Measurements from ENCODE around the gene SERPINB8. TPM values are rescaled to one million over a fixed set of nuclear protein-coding genes. Genes with fewer than 3 reads are reported as not detected.

SERPINB8 gene
- total and polyA plus RNA-seq, 4 donors = 5.7 to 29.6 (median 19.1) TPM

DNA sequence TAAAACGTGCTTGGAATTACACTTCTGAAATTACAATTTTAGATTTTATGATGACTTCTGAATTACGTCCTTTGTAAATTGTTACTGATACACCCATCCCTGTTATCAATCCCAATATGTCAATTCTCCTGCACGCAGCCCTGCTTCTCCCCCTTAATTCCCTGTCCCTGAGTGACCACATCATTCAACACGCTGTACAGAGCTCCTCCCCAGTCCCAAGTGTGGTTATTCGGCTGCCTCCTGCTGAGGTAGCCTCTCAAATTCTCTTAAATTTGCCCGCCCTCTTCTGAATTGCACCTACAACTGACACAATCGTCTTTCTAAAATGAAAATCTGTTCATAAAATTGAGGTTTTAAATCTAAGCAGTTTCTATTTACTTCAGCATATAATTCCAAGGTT, 10.1 kb downstream of the SERPINB8 start:
- no peaks in the 10 kb centered on the region for H3K9me3 ChIP-seq (ENCODE audit: control insufficient read depth in 4 of 4, insufficient read depth in 3 of 4, low read length in 3 of 4)
- WGBS, 2 donors = 68 to 75% methylated on average over 7 of the region's 7 CpGs
- TF ChIP-seq, protein P1, sequence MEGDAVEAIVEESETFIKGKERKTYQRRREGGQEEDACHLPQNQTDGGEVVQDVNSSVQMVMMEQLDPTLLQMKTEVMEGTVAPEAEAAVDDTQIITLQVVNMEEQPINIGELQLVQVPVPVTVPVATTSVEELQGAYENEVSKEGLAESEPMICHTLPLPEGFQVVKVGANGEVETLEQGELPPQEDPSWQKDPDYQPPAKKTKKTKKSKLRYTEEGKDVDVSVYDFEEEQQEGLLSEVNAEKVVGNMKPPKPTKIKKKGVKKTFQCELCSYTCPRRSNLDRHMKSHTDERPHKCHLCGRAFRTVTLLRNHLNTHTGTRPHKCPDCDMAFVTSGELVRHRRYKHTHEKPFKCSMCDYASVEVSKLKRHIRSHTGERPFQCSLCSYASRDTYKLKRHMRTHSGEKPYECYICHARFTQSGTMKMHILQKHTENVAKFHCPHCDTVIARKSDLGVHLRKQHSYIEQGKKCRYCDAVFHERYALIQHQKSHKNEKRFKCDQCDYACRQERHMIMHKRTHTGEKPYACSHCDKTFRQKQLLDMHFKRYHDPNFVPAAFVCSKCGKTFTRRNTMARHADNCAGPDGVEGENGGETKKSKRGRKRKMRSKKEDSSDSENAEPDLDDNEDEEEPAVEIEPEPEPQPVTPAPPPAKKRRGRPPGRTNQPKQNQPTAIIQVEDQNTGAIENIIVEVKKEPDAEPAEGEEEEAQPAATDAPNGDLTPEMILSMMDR (IDR thresholded peaks at IDR 0.05; ENCODE audit: control extremely low read depth, extremely low read depth) = no peak
- no peak for DNase-seq
- no peak overlapping the region for H3K9ac ChIP-seq (ENCODE audit: insufficient read depth in 1 of 2, low read length in 2 of 2)
- peaks cover 0 to 23% (median 11%) of the 10 kb centered on the region in 4 donors for H3K36me3 ChIP-seq (ENCODE audit: control insufficient read depth in 4 of 4, insufficient read depth in 4 of 4, low read length in 4 of 4)
- H3K27me3 ChIP-seq (ENCODE audit: control insufficient read depth in 3 of 3, insufficient read depth in 3 of 3, low read length in 2 of 3) = no peaks in the 10 kb centered on the region
- peak overlapping the region in 1 of 2 donors; percentile 76 for H3K27ac ChIP-seq (ENCODE audit: low read depth in 1 of 2, low read length in 1 of 2)
- no peak overlapping the region for H3K4me3 ChIP-seq
- no peak for ATAC-seq (ENCODE audit: insufficient read depth, low FRiP score)
- peaks cover 0 to 5% (median 0%) of the 10 kb centered on the region in 5 donors for H3K4me1 ChIP-seq (ENCODE audit: control insufficient read depth in 5 of 5, insufficient read depth in 5 of 5, low read length in 5 of 5)

DNA sequence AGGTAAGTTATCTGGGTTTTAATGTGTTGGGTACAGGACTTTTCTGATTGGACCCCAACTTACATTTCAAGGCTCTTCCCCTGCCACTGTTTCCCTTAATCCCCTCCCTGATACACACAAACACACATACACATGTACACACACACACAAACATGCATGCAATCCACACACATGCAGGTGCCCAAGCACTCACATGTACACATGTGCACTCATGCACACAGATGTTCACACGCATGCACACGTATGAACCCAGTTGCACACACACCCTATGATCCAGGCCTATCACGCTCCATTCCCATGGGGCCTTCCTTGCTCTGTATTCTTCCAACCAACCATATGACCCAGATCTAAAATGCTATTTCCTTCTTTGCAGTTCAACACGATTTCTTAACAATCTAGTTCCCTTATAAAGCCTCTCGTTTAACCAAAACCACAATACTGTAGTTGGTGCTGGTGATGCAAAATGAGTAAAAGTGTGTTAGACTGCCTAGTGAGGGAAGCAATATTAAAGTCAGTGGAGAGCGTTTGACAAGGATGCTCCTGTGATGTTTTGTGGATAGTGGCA, 11.1 kb downstream of the SERPINB8 start:
- no peak for ATAC-seq (ENCODE audit: insufficient read depth, low FRiP score)
- WGBS, 2 donors = 39 to 74% methylated on average over 6 of the region's 6 CpGs
- peak overlapping the region in 1 of 2 donors; percentile 45 for H3K27ac ChIP-seq (ENCODE audit: low read depth in 1 of 2, low read length in 1 of 2)

DNA sequence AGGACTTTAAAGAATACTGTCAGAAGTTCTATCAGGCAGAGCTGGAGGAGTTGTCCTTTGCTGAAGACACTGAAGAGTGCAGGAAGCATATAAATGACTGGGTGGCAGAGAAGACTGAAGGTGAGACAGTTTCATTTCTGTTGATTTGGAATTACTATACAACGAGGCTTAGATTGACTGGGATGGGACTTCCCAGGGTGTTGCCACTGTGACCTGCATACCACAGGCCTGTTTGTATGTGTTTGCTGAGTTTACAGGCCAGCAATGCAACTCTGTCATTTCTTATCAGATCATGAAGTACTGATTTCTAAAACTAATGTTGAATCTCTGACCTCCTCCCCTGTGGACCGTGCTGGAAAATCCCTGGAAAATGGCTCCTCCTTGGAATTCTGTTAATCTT, 11.8 kb downstream of the SERPINB8 start:
- H3K27ac ChIP-seq (ENCODE audit: low read depth in 1 of 2, low read length in 1 of 2) = no peak overlapping the region
- no peak for ATAC-seq (ENCODE audit: insufficient read depth, low FRiP score)
- no peak overlapping the region for H3K9ac ChIP-seq (ENCODE audit: insufficient read depth in 1 of 2, low read length in 2 of 2)
- peaks cover 0 to 5% (median 0%) of the 10 kb centered on the region in 5 donors for H3K4me1 ChIP-seq (ENCODE audit: control insufficient read depth in 5 of 5, insufficient read depth in 5 of 5, low read length in 5 of 5)
- no peaks in the 10 kb centered on the region for H3K9me3 ChIP-seq (ENCODE audit: control insufficient read depth in 4 of 4, insufficient read depth in 3 of 4, low read length in 3 of 4)
- 49 to 65% methylated on average over 2 of the region's 2 CpGs for WGBS, 2 donors
- TF ChIP-seq, protein P1 (IDR thresholded peaks at IDR 0.05; ENCODE audit: control extremely low read depth, extremely low read depth) = no peak
- DNase-seq = no peak
- H3K4me3 ChIP-seq = no peak overlapping the region
- peaks cover 0 to 31% (median 13%) of the 10 kb centered on the region in 4 donors for H3K36me3 ChIP-seq (ENCODE audit: control insufficient read depth in 4 of 4, insufficient read depth in 4 of 4, low read length in 4 of 4)
- no peaks in the 10 kb centered on the region for H3K27me3 ChIP-seq (ENCODE audit: control insufficient read depth in 3 of 3, insufficient read depth in 3 of 3, low read length in 2 of 3)

More for the DNA sequence above, 11.1 kb downstream of the SERPINB8 start:
- Histone ChIP-seq H3K36me3 (ENCODE audit: control insufficient read depth in 4 of 4, insufficient read depth in 4 of 4, low read length in 4 of 4) (peaks cover 0 to 29% (median 13%) of the 10 kb centered on the region in 4 donors), H3K4me3 (no peak overlapping the region), H3K27me3 (ENCODE audit: control insufficient read depth in 3 of 3, insufficient read depth in 3 of 3, low read length in 2 of 3) (no peaks in the 10 kb centered on the region), H3K9me3 (ENCODE audit: control insufficient read depth in 4 of 4, insufficient read depth in 3 of 4, low read length in 3 of 4) (no peaks in the 10 kb centered on the region), H3K9ac (ENCODE audit: insufficient read depth in 1 of 2, low read length in 2 of 2) (no peak overlapping the region), H3K4me1 (ENCODE audit: control insufficient read depth in 5 of 5, insufficient read depth in 5 of 5, low read length in 5 of 5) (peaks cover 0 to 5% (median 0%) of the 10 kb centered on the region in 5 donors)
- TF ChIP-seq, protein P1 (IDR thresholded peaks at IDR 0.05; ENCODE audit: control extremely low read depth, extremely low read depth) = no peak
- DNase-seq = no peak

DNA sequence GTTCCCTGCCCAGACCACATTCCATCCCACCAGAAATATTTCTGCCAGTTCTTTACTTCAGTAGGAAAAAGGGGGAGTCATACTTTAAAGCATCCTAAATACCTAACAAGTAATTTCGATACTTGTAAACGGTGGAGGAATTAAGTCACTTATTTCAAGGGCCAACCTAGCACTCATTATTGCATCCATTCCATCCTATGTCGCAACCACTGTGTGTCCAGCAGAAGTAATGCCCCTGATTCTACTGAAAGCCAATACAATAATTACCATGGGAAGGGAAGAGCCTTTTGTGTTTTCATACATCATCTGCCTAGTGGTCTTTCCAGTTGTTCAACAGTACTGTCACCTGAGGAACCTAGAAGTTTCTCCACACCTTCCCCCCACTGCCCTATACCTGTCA, 12.5 kb downstream of the SERPINB8 start:
- H3K4me3 ChIP-seq = no peak overlapping the region
- H3K4me1 ChIP-seq (ENCODE audit: control insufficient read depth in 5 of 5, insufficient read depth in 5 of 5, low read length in 5 of 5) = peaks cover 0 to 5% (median 0%) of the 10 kb centered on the region in 5 donors
- peaks cover 0 to 37% (median 16%) of the 10 kb centered on the region in 4 donors for H3K36me3 ChIP-seq (ENCODE audit: control insufficient read depth in 4 of 4, insufficient read depth in 4 of 4, low read length in 4 of 4)
- DNase-seq (no peak), ATAC-seq (ENCODE audit: insufficient read depth, low FRiP score) (no peak)
- no peaks in the 10 kb centered on the region for H3K9me3 ChIP-seq (ENCODE audit: control insufficient read depth in 4 of 4, insufficient read depth in 3 of 4, low read length in 3 of 4)
- WGBS, 2 donors = 58 to 71% methylated on average over 3 of the region's 3 CpGs
- H3K27me3 ChIP-seq (ENCODE audit: control insufficient read depth in 3 of 3, insufficient read depth in 3 of 3, low read length in 2 of 3) = no peaks in the 10 kb centered on the region
- TF ChIP-seq, protein P1 (IDR thresholded peaks at IDR 0.05; ENCODE audit: control extremely low read depth, extremely low read depth) = no peak
- H3K27ac ChIP-seq (ENCODE audit: low read depth in 1 of 2, low read length in 1 of 2) = no peak overlapping the region
- no peak overlapping the region for H3K9ac ChIP-seq (ENCODE audit: insufficient read depth in 1 of 2, low read length in 2 of 2)

Data from lung (tissue), 12 donors.